Fibroblast of upper back skin (primary cell): ENCODE measurements around the gene SCMH1.

ENCODE experiments used
- DNase-seq: peaks from one replicate; pipeline ENCODE4 v3.0.0-alpha.2; 2013

SCMH1 gene

DNA sequence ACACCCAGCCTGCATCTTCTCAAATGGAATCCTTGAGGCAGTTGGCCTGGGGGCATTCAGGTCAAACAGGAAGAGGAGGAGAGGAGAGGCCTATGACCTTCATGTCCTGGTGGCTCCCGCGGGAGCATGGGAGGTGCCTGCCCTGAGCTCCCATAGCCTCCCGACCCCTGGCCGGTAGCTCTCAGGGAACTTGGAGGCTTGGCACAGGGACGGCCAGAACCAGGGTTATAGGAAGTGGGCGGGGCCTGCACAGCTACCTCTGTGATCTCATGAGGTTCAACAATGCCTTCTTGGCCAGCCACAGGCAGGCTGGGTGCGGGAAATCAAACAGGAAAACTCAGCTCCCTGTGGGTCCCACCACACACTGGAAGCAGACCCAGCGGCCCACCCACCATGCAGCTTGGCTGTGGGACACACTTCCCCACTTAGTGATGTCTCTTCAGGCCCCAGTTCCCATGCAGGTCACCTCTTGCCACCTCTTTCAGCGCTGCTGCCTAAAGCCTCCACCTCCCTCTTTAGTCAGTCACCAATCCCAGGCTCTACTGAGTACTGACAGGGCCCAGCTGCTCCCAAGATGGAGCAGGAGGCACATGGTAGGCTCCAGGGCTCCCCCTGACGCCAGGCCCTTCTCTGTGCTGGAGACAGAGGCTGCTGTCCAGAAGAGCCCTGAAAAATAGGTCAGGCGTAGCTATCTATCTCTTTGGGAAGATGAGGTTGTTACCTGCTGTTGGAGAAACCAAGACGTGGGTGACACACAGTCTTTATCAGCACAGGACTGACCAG is 220.4 kb downstream of the SCMH1 start, which contains the start of gene SLFNL1:
Gene SLFNL1 (minus strand): TSS at position 200 of the 783 bp plus-strand sequence. CDS start 1,065 bp downstream, outside the sequence.
- DNase-seq = no peak

DNA sequence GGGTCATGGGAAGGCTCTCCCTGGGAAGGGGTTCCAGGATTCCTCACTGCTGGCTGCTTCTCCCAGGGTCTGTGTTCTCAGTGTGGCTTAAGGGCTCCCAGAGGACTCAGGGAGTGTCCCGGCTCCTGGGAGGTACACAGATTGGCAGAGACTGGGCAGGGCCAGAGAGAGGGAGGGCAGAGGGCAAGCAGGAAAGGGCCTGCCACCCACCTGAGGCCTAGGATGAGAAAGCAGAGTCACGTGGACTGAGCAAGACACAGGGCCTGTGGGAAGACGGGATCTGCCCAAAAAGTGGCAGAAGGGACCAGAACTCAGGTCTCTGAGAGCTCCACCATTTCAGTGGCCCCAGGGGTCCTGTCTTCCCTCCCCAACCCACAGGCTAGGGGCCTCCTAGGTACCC is 221.5 kb downstream of the SCMH1 start:
- no peak for DNase-seq

DNA sequence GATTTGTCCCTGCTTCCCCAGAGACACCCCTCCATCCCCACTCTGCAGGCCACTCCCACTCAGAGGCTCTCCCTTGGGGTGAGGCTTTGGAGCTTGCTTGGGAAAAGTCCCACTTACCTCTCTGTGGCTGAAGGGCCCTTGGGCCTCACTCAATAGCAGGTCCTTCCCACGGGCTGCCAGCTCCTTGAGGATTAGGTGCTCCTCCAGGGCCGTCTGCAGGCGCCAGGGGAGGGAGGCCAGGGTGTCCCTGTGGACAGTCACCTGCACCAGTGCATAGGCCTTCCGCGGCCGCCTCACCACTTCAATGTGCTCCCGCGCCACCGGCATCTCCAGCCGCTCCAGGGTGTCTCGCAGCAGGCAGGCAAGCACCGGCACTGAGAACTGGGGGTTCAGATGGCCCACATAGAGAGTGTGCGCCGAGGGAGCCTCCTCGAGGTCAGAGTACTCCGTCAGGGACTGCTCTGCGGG is 222.0 kb downstream of the SCMH1 start:
- DNase-seq = no peak

GRCh38 chr1:41019353-41019745 is 222.8 kb downstream of the SCMH1 start:
- no peak for DNase-seq

DNA sequence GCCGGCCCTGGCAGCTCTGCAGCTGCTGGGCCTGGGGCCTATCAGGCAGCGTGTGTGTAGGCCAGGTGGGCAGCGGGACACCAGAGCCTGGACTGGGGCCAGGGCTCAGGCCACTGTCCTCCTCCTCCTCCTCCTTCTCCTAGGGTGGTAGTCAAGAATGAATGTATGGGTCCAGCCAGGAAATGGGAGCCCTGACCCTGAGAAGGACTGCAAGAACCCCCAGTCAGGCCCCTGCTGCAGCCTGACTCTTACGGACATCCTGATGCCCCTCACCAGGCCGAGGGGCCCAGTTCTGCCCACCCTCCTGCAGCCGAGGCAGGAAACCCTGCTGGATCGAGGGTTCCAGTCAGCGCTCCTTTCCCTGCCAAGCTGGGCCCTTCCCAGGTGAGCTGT is 224.1 kb downstream of the SCMH1 start:
- DNase-seq = no peak

DNA sequence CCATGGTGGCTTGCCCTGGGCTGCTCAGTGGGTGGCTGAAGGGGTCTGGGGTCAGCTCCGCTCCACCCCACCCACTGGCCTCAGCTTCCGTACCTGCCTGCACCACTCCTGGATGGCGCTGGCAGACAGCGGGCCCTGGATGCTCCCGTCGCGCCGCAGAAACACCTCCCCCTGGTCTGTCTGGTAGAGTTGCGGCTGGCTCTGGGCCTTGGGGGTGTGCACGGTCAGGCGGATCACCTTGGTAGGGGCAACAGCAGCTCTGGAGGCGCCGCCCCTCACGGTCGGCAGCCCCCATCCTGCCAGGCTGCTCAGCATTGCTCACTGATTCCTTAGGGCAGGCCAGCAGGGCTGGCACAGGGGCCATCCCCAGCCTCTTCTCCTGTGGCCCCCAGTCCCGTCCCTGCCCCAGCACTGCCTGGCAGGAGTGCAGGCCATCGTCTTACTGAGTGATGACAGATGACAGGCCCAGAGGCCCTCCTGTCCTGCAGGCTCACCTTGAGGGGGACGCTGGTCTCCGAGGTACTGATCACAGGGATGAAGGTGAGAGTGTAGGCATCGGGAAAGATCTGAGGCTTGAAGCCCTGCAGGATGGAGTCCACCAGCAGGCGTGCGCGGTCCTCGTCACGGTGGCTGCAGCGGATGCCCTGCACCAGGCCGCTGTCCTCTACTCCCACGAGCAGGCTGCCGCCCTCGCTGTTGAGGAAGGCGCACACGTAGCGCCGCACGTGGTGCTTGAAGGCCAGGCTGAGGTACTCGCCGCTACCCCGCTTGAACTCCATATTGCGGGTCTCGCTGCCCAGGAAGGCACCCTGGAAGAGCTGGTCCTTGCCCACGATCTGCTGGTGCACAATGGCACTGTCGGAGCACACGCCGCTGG is 224.7 kb downstream of the SCMH1 start:
- DNase-seq = no peak

DNA sequence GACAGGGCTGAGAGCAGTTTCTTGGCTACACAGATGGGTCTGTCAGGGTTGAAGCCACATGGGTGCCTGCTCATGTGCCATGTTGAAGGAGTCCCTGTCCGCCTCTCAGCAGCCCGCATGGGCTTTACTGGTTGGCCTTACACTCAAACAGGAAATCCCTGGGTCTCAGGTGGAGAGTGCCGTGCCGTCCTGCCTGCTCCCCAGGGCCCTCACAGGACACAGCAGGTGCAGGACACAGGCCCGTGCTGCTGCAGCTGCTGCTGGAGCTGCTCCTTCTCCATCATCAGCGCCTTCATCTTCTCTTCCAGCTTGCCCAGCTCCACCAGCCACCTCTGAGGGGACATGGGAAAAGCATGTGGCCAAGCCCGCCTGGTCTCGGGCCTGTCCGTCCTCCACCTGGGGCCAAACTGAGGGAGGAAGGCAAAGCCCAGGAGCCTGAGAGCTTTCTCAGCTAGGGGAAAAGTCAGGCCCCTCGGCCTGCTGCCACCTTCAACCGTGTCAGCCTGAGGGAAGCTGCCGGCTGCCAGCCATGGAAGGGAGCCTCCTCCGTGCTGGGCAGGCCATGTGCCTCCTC is 226.1 kb downstream of the SCMH1 start:
- no peak for DNase-seq

DNA sequence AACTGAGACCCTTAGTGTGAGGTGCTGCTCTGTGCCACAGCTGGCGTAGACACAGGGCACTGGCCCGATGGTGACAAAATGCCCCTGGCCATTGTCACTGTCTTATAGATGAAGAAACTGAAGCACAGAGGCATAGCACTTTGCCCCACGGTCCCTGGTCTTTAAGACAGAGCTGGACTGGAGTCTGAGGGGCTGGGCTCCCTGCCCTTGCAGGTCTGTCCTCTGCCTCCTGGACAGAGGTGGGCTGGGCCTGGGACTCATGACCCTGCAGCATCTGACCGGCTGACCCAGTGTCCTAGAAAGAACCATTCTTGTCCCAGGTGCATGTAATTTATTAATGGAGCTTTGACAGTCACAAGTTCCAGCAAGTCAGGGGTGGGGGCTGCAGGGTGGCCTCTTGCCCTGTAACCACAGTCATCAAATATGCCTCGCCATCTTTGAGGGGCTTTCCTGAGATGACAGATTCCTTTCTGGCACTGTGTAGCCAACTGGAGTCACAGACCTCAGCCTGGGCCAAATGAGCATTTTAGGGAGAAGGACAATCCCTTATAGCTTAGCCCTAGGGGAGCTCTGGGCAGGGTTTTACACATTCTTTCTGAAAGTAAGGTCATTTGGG is 226.7 kb downstream of the SCMH1 start:
- no peak for DNase-seq

GRCh38 chr1:41014871-41015270 is 227.2 kb downstream of the SCMH1 start:
- no peak for DNase-seq

DNA sequence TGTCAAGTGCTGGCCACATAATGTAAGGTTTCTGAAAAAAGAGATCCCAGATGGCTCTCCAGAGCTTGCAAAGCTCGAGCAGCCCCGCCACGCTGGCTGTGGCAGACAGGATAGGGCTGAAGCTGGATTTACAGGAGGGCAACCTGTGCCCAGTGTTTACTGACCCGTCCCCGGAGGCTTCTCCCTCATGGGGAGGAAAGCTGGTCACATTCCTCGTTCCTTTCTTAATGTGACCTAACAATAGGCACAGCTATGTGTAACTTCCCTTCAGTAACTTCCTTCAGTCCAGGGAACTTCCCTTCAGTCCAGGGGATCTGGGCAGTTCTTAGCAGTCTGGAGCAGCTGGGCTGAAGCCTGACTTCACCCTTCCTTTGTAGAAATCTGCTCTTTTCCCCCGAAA is 228.3 kb downstream of the SCMH1 start:
- DNase-seq = no peak

GRCh38 chr1:41013024-41013423 is 229.1 kb downstream of the SCMH1 start:
- DNase-seq = no peak

DNA sequence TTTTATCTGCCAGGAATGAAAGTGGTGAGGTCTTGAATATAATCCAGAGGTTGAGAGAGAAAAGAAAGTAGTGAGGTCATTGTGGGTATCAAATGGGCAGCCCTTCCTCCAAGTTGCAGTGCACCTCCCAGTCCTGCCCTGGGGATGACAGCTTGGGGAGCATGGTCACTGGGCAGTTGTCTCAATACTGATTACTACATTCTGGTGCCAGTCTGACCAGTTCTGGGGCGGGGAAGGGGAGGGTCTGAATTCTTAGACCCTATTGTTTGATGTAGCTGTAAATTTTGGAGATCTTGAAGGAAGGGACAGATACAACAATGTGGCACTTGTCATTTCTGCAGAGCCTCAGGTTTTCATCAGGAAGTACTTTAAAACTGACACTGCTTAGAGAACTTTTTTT is 231.8 kb downstream of the SCMH1 start:
- DNase-seq = no peak

DNA sequence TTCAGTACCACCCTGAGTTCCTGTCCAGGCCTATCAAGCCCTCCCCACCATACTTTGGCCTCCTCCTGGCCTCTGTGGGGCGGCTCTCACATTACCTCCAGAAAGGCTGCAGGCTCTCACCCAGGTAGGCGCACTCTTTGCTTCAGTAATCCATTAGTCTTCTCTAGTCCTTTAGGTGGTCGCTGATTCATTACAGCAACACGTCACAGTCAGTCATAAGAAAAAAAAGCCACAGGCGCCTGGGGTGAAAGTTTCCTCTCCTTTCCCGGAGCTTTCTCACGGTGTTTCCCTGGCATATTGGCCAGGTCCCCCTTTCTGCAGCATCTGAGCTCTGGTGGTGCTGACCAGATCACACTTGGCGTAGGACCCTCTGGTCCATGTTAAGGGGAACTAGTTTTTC is 232.6 kb downstream of the SCMH1 start:
- no peak for DNase-seq

DNA sequence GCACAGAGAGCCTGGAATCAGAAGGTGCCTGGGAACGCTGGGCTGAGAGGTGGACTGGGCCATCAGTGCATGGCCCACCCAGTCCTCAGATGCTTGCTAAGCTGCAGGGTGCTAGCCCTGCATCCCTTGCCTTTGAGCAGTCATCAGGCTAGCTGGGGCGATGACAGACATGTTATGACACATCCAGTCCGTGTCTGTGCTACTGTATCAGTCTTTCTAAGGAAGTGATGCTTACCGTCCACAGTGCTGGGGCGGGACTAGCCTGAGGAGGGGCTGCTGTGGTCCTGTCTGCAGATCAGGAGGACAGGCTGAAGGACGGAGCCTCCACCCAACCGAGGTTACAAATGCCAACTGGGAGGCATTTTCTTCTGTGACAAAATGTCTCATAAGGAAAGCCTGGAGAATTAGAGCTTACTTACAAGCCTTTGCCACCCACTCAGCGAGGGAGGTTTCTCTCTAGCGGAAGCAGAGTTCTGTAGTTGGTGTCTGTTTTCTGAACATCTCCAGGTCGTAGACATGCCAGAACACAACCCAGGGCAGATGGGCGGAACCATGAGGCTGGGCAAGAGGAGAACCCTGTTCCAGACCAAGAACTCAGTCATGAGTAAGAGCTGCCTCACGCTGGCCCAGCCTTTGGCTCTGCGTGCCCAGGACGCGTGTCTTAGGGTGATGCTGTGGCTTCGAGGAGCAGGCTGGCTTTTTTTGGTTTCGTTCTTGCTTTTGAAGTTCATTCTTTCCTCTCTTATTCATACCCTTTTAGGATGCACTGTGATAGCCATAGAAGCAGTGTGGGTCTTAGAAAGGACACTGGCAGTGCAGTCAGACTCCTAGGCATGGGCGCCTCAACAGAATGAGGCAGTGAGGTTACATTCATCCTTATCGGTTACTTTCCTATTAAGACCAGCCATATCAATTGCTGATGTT is 234.9 kb downstream of the SCMH1 start:
- DNase-seq = peak; percentile 26

DNA sequence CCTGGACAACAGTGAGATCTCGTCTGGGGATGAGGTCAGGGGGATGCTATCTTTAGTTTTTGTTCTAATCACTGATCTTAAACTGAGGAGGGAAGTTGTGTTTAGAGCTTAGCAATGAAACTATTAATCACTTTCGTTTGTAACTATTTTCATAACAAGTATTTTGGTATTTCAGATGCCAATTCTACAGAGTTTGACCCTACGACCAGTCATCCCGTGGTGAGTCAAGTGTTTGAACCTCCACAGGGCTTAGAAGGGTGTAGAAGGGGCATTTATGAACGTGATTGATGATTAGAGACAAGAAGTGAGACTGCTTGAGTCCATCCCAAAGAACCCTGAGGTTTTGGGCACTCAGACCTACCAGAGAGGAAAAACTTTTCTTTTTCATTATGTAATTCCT is 236.2 kb downstream of the SCMH1 start:
- DNase-seq = no peak

DNA sequence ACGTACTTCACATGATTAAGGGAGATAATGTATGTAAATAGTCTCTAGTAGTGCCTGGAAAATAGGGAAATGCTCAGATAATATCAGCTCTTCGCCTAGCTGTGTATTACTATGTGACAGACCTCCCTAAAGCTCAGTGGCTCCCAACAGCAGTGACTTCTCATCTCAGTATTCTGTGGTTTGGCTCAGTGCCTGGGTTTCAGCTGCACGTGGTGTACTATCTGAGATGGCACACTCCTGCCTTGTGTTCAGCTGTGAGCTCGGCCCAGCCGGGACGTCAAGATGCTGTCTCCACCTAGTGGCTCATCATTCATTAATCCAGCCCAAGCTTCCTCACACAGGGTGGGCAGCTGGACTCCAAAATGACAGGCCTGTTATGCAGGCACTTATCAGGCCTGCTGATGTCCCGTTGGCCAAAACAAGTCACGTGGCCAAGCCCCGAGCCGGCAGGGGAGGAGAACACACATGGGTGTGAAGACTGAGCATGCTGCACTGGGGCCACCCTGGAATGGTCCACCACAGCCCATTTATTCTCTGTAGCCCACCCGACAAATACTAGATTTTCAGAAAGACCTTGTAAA is 238.4 kb downstream of the SCMH1 start:
- peak; percentile 100 for DNase-seq

GRCh38 chr1:41003127-41003639 is 238.9 kb downstream of the SCMH1 start:
- no peak for DNase-seq

DNA sequence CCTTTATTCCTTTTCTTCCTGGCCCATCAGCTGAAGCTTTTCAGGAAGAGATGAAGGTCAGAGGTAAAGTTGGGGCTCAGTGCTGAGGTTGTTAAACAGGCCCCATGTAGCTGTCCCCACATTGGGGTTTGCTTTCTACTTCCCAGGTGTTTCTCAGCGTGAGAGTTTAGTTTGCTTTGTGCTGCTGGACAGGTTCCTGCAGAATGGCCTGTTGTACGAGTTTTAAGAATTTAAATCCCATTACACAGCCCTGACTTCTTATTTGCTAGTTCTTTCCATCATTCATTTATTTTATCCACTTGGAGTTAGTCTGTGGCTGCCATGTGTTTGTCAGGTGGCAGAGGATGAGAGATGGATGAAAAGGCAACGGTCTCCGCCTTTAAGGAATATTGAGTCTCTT is 243.4 kb downstream of the SCMH1 start:
- DNase-seq = no peak

DNA sequence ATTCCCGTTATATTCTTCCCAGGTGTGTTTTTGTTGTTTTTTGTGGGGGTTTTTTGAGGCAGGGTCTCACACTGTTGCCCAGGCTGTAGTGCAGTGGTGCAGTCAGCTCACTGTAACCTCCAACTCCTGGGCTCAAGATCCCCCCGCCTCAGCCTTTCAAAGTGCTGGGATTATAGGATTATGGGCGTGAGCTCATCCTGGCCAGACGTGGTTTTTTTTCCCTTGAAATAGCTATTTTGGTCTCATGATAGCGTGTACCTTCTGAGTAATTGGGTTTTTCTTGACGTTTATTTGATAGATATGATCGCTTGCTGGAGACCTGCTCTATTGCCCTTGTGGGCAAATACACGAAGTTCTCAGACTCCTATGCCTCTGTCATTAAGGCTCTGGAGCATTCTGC is 245.0 kb downstream of the SCMH1 start:
- DNase-seq = no peak

- no peak for DNase-seq
Measured at GRCh38 chr1:40989066-40989465, 253.0 kb downstream of the SCMH1 start.

DNA sequence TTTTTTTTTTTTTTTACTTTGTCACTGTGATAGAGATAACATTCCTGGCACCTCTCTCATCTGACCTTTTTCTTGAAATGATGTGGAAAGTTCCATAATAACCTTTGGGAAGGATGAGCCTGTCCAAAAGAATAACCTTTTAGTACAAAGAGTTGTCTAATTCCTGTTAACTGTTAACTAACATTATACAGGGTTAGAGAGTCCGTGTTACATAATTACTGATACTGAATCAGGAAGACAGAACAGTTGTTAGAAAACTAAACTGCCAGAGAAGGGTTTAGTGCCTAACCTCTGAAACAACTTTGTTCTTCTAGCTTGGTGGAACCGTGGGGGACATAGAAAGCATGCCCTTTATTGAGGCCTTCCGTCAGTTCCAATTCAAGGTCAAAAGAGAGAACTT is 253.8 kb downstream of the SCMH1 start:
- no peak for DNase-seq
